Measurements from ENCODE around the gene NCK1. TPM values are rescaled to one million over a fixed set of nuclear protein-coding genes. Genes with fewer than 3 reads are reported as not detected.
"Not testable (repeated sequence)": the region's sequence is repeated elsewhere in the genome, so short reads cannot be mapped to it uniquely, and the experiment has no call there.

The NCK1 gene
- total RNA-seq, 4 donors from 2014 or later: 34.9 to 57.7 (median 50.8) TPM

- TF ChIP-seq, protein P1, sequence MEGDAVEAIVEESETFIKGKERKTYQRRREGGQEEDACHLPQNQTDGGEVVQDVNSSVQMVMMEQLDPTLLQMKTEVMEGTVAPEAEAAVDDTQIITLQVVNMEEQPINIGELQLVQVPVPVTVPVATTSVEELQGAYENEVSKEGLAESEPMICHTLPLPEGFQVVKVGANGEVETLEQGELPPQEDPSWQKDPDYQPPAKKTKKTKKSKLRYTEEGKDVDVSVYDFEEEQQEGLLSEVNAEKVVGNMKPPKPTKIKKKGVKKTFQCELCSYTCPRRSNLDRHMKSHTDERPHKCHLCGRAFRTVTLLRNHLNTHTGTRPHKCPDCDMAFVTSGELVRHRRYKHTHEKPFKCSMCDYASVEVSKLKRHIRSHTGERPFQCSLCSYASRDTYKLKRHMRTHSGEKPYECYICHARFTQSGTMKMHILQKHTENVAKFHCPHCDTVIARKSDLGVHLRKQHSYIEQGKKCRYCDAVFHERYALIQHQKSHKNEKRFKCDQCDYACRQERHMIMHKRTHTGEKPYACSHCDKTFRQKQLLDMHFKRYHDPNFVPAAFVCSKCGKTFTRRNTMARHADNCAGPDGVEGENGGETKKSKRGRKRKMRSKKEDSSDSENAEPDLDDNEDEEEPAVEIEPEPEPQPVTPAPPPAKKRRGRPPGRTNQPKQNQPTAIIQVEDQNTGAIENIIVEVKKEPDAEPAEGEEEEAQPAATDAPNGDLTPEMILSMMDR (IDR thresholded peaks at IDR 0.05): no peak
- no peak for ATAC-seq (ENCODE audit: low FRiP score)
- no peak for DNase-seq (ENCODE audit: low spot score)
Measured at GRCh38 chr3:136962927-136963326, 100.9 kb downstream of the NCK1 start.

DNA sequence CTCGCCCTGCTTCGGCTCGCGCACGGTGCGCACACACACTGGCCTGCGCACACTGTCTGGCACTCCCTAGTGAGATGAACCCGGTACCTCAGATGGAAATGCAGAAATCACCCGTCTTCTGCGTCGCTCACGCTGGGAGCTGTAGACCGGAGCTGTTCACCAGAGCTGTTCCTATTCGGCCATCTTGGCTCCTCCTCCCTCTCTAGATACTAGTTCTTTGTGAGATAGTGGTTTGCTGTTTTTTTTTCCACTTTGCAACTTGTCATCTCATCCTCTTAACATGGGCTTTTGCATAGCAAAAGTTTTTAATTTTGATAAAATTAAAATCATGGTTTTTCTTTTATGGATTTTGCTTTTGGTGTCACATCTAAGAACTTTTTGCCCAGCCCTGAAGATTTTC lies 107.5 kb downstream of the NCK1 start:
- not testable (repeated sequence) for DNase-seq (ENCODE audit: low spot score); ATAC-seq (ENCODE audit: low FRiP score)

- no peak for DNase-seq (ENCODE audit: low spot score)
- TF ChIP-seq, protein P1 (IDR thresholded peaks at IDR 0.05): no peak
- ATAC-seq (ENCODE audit: low FRiP score): no peak
Measured at GRCh38 chr3:136973352-136973751, 111.3 kb downstream of the NCK1 start.

DNA sequence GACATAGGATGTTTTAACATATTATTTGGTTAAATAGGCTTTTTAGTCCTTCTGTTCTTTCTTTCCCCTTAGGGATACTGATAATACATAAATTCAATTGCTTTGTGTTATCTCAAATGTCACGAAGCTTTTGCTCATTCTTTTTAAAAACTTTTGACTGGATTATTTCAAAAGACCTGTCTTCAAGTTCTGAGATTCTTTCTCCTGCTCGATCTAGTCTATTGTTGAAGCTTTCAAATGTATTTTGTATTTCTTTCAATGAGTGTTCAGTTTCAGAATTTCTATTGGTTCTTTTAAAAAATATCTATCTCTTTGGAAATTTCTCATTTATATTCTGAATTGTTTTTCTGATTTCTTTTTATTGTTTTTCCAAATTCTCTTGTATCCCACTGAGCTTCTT lies 112.7 kb downstream of the NCK1 start:
- no peak for ATAC-seq (ENCODE audit: low FRiP score)
- TF ChIP-seq, protein P1 (IDR thresholded peaks at IDR 0.05): no peak
- no peak for DNase-seq (ENCODE audit: low spot score)

DNA sequence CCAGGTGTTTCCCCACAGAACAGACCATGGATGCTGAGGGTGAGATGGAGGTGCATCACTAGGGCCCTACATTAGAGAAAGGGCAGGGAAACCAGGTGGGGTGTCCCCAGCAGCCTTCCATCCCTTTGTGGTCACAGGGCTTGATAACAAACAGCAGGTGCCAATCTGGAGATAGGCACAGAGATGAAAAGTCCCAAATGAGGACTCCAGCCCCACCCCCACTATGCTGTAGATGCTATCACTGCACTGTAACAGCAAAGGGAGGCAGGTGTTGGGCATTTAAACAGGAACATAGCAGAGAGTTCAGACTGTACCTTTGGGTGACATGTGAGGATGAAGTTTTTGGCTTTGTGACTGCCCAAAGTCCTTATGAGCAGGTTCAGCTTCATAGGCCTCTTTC lies 117.2 kb downstream of the NCK1 start:
- DNase-seq (ENCODE audit: low spot score): no peak
- TF ChIP-seq, protein P1 (IDR thresholded peaks at IDR 0.05): no peak
- ATAC-seq (ENCODE audit: low FRiP score): no peak

DNA sequence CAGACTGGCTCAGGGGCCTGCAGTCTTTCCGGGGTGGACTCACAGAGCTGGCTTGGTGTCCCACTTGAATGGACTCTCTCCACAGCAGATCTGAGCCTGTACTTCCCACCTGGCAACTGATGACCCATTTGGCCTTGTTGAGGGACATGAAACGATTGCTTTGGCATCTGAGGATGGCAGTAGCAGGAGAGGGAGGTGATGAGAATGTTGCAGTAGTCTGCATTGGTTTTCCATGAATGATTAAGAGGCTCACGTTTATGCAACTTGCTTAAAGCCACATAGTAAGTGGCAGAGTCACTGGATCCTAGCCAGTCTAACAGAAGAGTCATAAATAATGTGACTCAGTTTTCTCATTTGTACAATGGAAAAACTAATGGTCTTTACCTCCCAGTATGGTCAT lies 117.7 kb downstream of the NCK1 start:
- TF ChIP-seq, protein P1 (IDR thresholded peaks at IDR 0.05): no peak
- no peak for DNase-seq (ENCODE audit: low spot score)
- ATAC-seq (ENCODE audit: low FRiP score): no peak

- TF ChIP-seq, protein P1 (IDR thresholded peaks at IDR 0.05): no peak
- no peak for DNase-seq (ENCODE audit: low spot score)
- no peak for ATAC-seq (ENCODE audit: low FRiP score)
Measured at GRCh38 chr3:136982033-136982432, 120.0 kb downstream of the NCK1 start.

Measured in omental fat pad (tissue), 4 donors.